Calu3 (cell line): Measurements from ENCODE around the gene MRPS7. TPM values are rescaled to one million over a fixed set of nuclear protein-coding genes. Genes with fewer than 3 reads are reported as not detected.
A peak's percentile ranks its signal among the peaks of the same experiment; 100 is the strongest.

Experiments
- Bru-seq: library from RNA; stranded (reverse); fragments of 400-500 nt; gene quantifications from one replicate; lab custom pipeline; 2021; lab: Mats Ljungman, UMichigan
- BruChase-seq, 2 experiments: library from RNA; stranded (reverse); fragments of 400-500 nt; gene quantifications; one replicate each; lab custom pipeline; 2021; lab: Mats Ljungman, UMichigan
- BruUV-seq: library from RNA; stranded (reverse); fragments of 400-500 nt; replicated peaks from 2 replicates; lab custom pipeline; 2021; lab: Mats Ljungman, UMichigan
- CTCF ChIA-PET: fragments of 300-600 bp; sonication (Branson Sonifier 250); formaldehyde crosslinking; loops from one replicate; lab custom pipeline; 2022; ENCODE audit warnings: antibody characterized with exemption; lab: Charles Lee
- DNase-seq: peaks from one replicate; pipeline ENCODE4 v3.0.0; 2022
- H3K27ac Mint-ChIP-seq: one replicate; pipeline ENCODE4 v1.8.0; 2022; ENCODE audit warnings: mixed read lengths; ENCODE audit not compliant: unreplicated experiment
- H3K27me3 Mint-ChIP-seq: one replicate; pipeline ENCODE4 v1.8.0; 2022; ENCODE audit warnings: mixed read lengths; ENCODE audit not compliant: unreplicated experiment
- H3K36me3 Mint-ChIP-seq: one replicate; pipeline ENCODE4 v1.8.0; 2022; ENCODE audit warnings: mild to moderate bottlenecking, moderate library complexity, mixed read lengths; ENCODE audit not compliant: insufficient read depth, unreplicated experiment
- H3K4me1 Mint-ChIP-seq: one replicate; pipeline ENCODE4 v1.8.0; 2022; ENCODE audit warnings: mild to moderate bottlenecking, low read depth, mixed read lengths; ENCODE audit not compliant: unreplicated experiment
- H3K4me3 Mint-ChIP-seq: one replicate; pipeline ENCODE4 v1.8.0; 2022; ENCODE audit warnings: mild to moderate bottlenecking, low read depth, moderate library complexity, mixed read lengths; ENCODE audit not compliant: unreplicated experiment
- H3K9me3 Mint-ChIP-seq: one replicate; pipeline ENCODE4 v1.8.0; 2022; ENCODE audit warnings: low read depth, mixed read lengths; ENCODE audit not compliant: unreplicated experiment
- intact Hi-C: fragments of 100-400 bp; cut with micrococcal nuclease; formaldehyde crosslinking; loops from one replicate; pipeline ENCODE4 v1.10.0; 2022; ENCODE audit not compliant: unreplicated experiment
- long read RNA-seq: library from polyadenylated mRNA; stranded (forward); transcript quantifications from one replicate; pipeline ENCODE4 v2.0.0, GENCODE V29; 2022
- total RNA-seq: library from RNA; stranded (reverse); gene quantifications from 2 replicates; pipeline ENCODE4 v1.2.3, GENCODE V29; 2022
- TF ChIP-seq, protein P1 (sequence below): fragments of 200-600 bp; IDR thresholded peaks from one replicate; pipeline ENCODE4 v1.8.0; 2022; ENCODE audit warnings: antibody characterized with exemption; ENCODE audit not compliant: unreplicated experiment

Gene MRPS7
- total RNA-seq (62.0 and 69.7 TPM in 2 replicates), Bru-seq, nascent RNA (percentile 77 among the genes with signal in this experiment), BruChase-seq, experiment 1, labeled RNA remaining after a 6-hour chase (percentile 90 among the genes with signal in this experiment), BruChase-seq, experiment 2, labeled RNA remaining after a 2-hour chase (percentile 83 among the genes with signal in this experiment)
- long read RNA-seq, transcript MRPS7-203 (4 exons, 1,638 nt), result minor isoform, 25 of 300 reads
- long read RNA-seq, transcript MRPS7-201 (5 exons, 1,406 nt), result major isoform, 259 of 300 reads
- long read RNA-seq, partial matches to known transcripts, result 2 of 300 reads
- long read RNA-seq, other reads (novel, unspliced or antisense), result 13 of 300 reads

- peak within 1 kb of the TSS; percentile 100 for H3K27ac Mint-ChIP-seq
- H3K27me3 Mint-ChIP-seq, result no peaks in the 10 kb centered on the region
- intact Hi-C loops, result no loop called here
- peaks cover 32% of the 10 kb centered on the region for H3K4me1 Mint-ChIP-seq
- TF ChIP-seq, protein P1, sequence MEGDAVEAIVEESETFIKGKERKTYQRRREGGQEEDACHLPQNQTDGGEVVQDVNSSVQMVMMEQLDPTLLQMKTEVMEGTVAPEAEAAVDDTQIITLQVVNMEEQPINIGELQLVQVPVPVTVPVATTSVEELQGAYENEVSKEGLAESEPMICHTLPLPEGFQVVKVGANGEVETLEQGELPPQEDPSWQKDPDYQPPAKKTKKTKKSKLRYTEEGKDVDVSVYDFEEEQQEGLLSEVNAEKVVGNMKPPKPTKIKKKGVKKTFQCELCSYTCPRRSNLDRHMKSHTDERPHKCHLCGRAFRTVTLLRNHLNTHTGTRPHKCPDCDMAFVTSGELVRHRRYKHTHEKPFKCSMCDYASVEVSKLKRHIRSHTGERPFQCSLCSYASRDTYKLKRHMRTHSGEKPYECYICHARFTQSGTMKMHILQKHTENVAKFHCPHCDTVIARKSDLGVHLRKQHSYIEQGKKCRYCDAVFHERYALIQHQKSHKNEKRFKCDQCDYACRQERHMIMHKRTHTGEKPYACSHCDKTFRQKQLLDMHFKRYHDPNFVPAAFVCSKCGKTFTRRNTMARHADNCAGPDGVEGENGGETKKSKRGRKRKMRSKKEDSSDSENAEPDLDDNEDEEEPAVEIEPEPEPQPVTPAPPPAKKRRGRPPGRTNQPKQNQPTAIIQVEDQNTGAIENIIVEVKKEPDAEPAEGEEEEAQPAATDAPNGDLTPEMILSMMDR, result no peak
- BruUV-seq, result no TSS peak
- CTCF ChIA-PET, result interaction anchor here (0.5 to 2.6 kb wide), 7 partner anchors 9 to 1560 kb away, joined by 3 to 28 read pairs (median 4); partner anchors contain the start of gene MIF4GD
- peaks cover 51% of the 10 kb centered on the region for H3K36me3 Mint-ChIP-seq
- H3K4me3 Mint-ChIP-seq, result peak within 1 kb of the TSS; percentile 99
- no peaks in the 10 kb centered on the region for H3K9me3 Mint-ChIP-seq
- peak; percentile 96 for DNase-seq
These were observed at the start of gene MRPS7, which contains the start of gene GGA3 for GRCh38 chr17:75261336-75262111. Gene MRPS7, plus strand, starts transcription at chr17:75261879. Its CDS starts 22 bp downstream, at chr17:75261901. Gene GGA3, minus strand, starts transcription at chr17:75261606. Its CDS starts 19 bp downstream, at chr17:75261587.

DNA sequence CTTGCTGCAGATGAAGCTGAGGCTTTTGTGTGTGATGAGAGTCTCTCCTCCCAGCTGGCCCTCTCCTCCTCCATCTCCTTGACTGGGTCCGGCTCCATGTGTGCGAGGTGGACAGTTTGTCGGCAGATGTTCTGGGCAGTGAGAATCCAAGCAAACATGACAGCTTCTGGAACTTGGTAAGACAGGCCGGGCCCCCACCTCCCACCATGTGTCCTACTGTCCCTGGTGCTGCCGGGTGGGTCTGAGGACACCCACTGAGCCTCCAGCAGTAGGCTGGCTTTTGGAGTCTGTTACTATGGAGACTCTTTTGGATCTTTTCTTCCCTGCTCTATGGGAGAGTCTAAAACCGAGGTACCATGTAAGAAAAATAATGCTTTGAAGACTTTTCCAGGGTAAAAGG, 43.5 kb upstream of the MRPS7 start:
- Mint-ChIP-seq H3K27me3 (no peaks in the 10 kb centered on the region), H3K9me3 (no peaks in the 10 kb centered on the region), H3K36me3 (peaks cover 54% of the 10 kb centered on the region), H3K4me1 (no peaks in the 10 kb centered on the region), H3K27ac (no peak overlapping the region), H3K4me3 (no peak overlapping the region)
- CTCF ChIA-PET, result no interaction called here
- TF ChIP-seq, protein P1, result no peak
- intact Hi-C loops, result no loop called here
- BruUV-seq, result no TSS peak
- DNase-seq, result no peak

DNA sequence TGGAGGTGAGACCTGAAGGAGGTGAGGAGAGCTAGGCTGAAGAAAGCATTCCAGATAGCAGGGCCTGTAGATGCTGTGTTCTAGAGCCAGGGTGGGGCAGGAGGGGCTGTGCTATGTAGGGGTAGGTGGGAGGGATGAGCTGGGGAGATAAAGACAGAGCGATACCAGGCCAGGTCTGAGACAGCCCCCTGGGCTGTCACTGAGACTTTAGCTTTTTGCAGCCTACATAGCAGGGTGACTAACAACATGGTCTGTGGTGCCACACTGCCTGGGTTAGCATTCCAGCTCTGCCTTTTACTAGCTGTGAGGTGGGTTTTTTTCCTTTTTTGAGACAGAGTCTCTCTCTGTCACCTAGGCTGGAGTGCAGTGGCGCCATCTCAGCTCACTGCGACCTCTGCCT, 41.9 kb upstream of the MRPS7 start:
- BruUV-seq, result no TSS peak

DNA sequence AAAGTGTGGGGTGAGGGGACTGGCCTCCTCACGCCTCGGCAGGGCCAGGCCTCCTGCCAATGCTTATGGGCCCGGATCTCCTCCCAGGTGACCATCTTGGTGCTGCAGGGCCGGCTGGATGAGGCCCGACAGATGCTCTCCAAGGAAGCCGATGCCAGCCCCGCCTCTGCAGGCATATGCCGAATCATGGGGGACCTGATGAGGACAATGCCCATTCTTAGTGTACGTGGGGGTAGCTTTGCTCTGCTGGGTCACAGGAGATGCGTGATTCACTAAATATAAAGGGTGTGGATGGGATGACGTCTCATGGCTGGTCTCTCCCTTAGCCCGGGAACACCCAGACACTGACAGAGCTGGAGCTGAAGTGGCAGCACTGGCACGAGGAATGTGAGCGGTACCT, 36.7 kb upstream of the MRPS7 start:
- Mint-ChIP-seq H3K4me1 (no peaks in the 10 kb centered on the region), H3K4me3 (no peak overlapping the region), H3K36me3 (peaks cover 57% of the 10 kb centered on the region), H3K27me3 (no peaks in the 10 kb centered on the region), H3K9me3 (no peaks in the 10 kb centered on the region), H3K27ac (no peak overlapping the region)
- CTCF ChIA-PET, result no interaction called here
- TF ChIP-seq, protein P1, result no peak
- no TSS peak for BruUV-seq
- DNase-seq, result no peak
- intact Hi-C loops, result no loop called here

More for the DNA sequence above, 41.9 kb upstream of the MRPS7 start:
- Mint-ChIP-seq H3K36me3 (peaks cover 59% of the 10 kb centered on the region), H3K9me3 (no peaks in the 10 kb centered on the region), H3K27ac (no peak overlapping the region), H3K27me3 (no peaks in the 10 kb centered on the region), H3K4me3 (no peak overlapping the region), H3K4me1 (no peaks in the 10 kb centered on the region)
- intact Hi-C loops, result no loop called here
- no peak for DNase-seq
- CTCF ChIA-PET, result interaction anchor here (2.0 kb wide), 1 partner anchor 10 kb away, joined by 5 read pairs; no protein-coding TSS in a partner anchor
- TF ChIP-seq, protein P1, result no peak
